Measurements from ENCODE around the gene SLC26A2. TPM values are rescaled to one million over a fixed set of nuclear protein-coding genes. Genes with fewer than 3 reads are reported as not detected.

SLC26A2 gene
- total and polyA plus RNA-seq, 7 donors = 6.4 to 88.8 (median 12.1) TPM

- intact Hi-C loops (cut with DNase I) = no loop called here
- Histone ChIP-seq H3K36me3 (no peaks in the 10 kb centered on the region), H3K4me3 (no peak overlapping the region), H3K27ac (no peak overlapping the region), H3K4me1 (no peaks in the 10 kb centered on the region), H3K27me3 (peaks cover 0 to 5% (median 0%) of the 10 kb centered on the region in 3 donors), H3K9me3 (no peaks in the 10 kb centered on the region)
- 18 to 56% methylated on average over 1 of the region's 1 CpG for WGBS, 2 donors
- no peak for DNase-seq
- no peak for TF ChIP-seq POLR2AphosphoS5 (IDR thresholded peaks at IDR 0.05)
- TF ChIP-seq POLR2A (IDR thresholded peaks at IDR 0.05) = no peak
- no peak for TF ChIP-seq EP300 (IDR thresholded peaks at IDR 0.05)
- no peak for TF ChIP-seq CTCF (IDR thresholded peaks at IDR 0.05)
Observed at GRCh38 chr5:149937610-149938009, 22.9 kb upstream of the SLC26A2 start.

GRCh38 chr5:149938279-149938678 is 22.3 kb upstream of the SLC26A2 start:
- Histone ChIP-seq H3K36me3 (no peaks in the 10 kb centered on the region), H3K4me3 (no peak overlapping the region), H3K27ac (no peak overlapping the region), H3K27me3 (no peaks in the 10 kb centered on the region), H3K9me3 (no peaks in the 10 kb centered on the region), H3K4me1 (no peaks in the 10 kb centered on the region)
- no peak for TF ChIP-seq POLR2AphosphoS5 (IDR thresholded peaks at IDR 0.05)
- TF ChIP-seq EP300 (IDR thresholded peaks at IDR 0.05) = no peak
- TF ChIP-seq POLR2A (IDR thresholded peaks at IDR 0.05) = no peak
- no peak for TF ChIP-seq CTCF (IDR thresholded peaks at IDR 0.05)
- no peak for DNase-seq
- 11 to 30% methylated on average over 2 of the region's 2 CpGs for WGBS, 2 donors
- intact Hi-C loops (cut with DNase I) = no loop called here

- 75 to 82% methylated on average over 6 of the region's 6 CpGs for WGBS, 2 donors
- H3K9me3 ChIP-seq = no peaks in the 10 kb centered on the region
- no peaks in the 10 kb centered on the region for H3K27me3 ChIP-seq
- TF ChIP-seq POLR2AphosphoS5 (IDR thresholded peaks at IDR 0.05) (no peak), CTCF (IDR thresholded peaks at IDR 0.05) (no peak), EP300 (IDR thresholded peaks at IDR 0.05) (no peak), POLR2A (IDR thresholded peaks at IDR 0.05) (no peak)
- no peak overlapping the region for H3K4me3 ChIP-seq
- H3K27ac ChIP-seq = no peak overlapping the region
- no peaks in the 10 kb centered on the region for H3K4me1 ChIP-seq
- DNase-seq = no peak
- intact Hi-C loops (cut with DNase I) = no loop called here
- H3K36me3 ChIP-seq = no peaks in the 10 kb centered on the region
Observed at GRCh38 chr5:149938791-149939358, 21.7 kb upstream of the SLC26A2 start.

- 37 to 68% methylated on average over 6 of the region's 6 CpGs for WGBS, 2 donors
Observed at GRCh38 chr5:149939546-149939945, 21.0 kb upstream of the SLC26A2 start.

More at GRCh38 chr5:149939546-149939945, 21.0 kb upstream of the SLC26A2 start:
- intact Hi-C loops (cut with DNase I) = no loop called here
- no peaks in the 10 kb centered on the region for H3K9me3 ChIP-seq
- H3K36me3 ChIP-seq = no peaks in the 10 kb centered on the region
- H3K27ac ChIP-seq = no peak overlapping the region
- no peaks in the 10 kb centered on the region for H3K27me3 ChIP-seq
- H3K4me1 ChIP-seq = no peaks in the 10 kb centered on the region
- no peak for TF ChIP-seq CTCF (IDR thresholded peaks at IDR 0.05)
- no peak for TF ChIP-seq POLR2AphosphoS5 (IDR thresholded peaks at IDR 0.05)
- no peak for TF ChIP-seq EP300 (IDR thresholded peaks at IDR 0.05)
- no peak for TF ChIP-seq POLR2A (IDR thresholded peaks at IDR 0.05)
- no peak for DNase-seq
- H3K4me3 ChIP-seq = no peak overlapping the region

All from sigmoid colon (tissue), 7 donors.